Keratinocyte (primary cell): ENCODE results near the gene KPNA1.

ENCODE experiments used
- EZH2 ChIP-seq: IDR thresholded peaks from one replicate; pipeline ENCODE4 v1.6.1; 2012; ENCODE audit warnings: inconsistent platforms, mild to moderate bottlenecking, low read length, moderate library complexity
- TF ChIP-seq, protein P1 (sequence below), 3 experiments: IDR thresholded peaks in 1 of 3; conservative IDR thresholded peaks in 1 of 3; optimal IDR thresholded peaks in 1 of 3; 2 replicates in 2 of 3; 3 replicates in 1 of 3; pipeline versions ENCODE3 to v1.5.1; 2011; ENCODE audit warnings: low read length in 3 of 3, mild to moderate bottlenecking in 3 of 3, moderate library complexity in 2 of 3, control low read depth in 1 of 3, inconsistent platforms in 1 of 3; ENCODE audit not compliant: insufficient read depth in 2 of 3; ENCODE audit errors: extremely low read depth in 1 of 3

DNA sequence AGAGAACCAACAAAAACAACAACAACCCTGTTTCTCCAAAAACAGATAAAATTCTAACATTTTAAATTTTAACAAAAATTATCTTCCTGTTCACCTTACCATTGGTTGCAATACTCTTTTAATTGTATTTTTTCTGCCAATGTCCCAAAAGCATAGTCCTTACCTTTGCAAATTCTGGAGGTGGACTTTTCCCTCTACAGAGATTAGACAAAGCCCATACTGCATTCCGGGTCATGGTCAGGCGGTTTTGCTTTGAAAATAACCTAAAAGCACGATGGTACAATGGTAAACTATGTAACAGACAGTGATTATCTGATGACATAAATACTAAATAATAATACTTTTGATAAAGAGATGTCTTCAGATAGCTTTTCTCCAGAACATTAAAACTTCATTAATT is 63.4 kb downstream of the KPNA1 start:
- TF ChIP-seq, protein P1, sequence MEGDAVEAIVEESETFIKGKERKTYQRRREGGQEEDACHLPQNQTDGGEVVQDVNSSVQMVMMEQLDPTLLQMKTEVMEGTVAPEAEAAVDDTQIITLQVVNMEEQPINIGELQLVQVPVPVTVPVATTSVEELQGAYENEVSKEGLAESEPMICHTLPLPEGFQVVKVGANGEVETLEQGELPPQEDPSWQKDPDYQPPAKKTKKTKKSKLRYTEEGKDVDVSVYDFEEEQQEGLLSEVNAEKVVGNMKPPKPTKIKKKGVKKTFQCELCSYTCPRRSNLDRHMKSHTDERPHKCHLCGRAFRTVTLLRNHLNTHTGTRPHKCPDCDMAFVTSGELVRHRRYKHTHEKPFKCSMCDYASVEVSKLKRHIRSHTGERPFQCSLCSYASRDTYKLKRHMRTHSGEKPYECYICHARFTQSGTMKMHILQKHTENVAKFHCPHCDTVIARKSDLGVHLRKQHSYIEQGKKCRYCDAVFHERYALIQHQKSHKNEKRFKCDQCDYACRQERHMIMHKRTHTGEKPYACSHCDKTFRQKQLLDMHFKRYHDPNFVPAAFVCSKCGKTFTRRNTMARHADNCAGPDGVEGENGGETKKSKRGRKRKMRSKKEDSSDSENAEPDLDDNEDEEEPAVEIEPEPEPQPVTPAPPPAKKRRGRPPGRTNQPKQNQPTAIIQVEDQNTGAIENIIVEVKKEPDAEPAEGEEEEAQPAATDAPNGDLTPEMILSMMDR (optimal IDR thresholded peaks at IDR 0.05 in 1 of 3, IDR thresholded peaks at IDR 0.05 in 1 of 3, conservative IDR thresholded peaks at IDR 0.05 in 1 of 3; ENCODE audit: extremely low read depth in 1 of 3, insufficient read depth in 2 of 3, low read length in 3 of 3) = no peak
- no peak for TF ChIP-seq EZH2
